ENCODE results near the gene CLEC20A. TPM values are rescaled to one million over a fixed set of nuclear protein-coding genes. Genes with fewer than 3 reads are reported as not detected.
A peak's percentile ranks its signal among the peaks of the same experiment; 100 is the strongest.

Gene CLEC20A
- total and polyA plus RNA-seq, 7 donors = 0.22 TPM; not detected in 6

DNA sequence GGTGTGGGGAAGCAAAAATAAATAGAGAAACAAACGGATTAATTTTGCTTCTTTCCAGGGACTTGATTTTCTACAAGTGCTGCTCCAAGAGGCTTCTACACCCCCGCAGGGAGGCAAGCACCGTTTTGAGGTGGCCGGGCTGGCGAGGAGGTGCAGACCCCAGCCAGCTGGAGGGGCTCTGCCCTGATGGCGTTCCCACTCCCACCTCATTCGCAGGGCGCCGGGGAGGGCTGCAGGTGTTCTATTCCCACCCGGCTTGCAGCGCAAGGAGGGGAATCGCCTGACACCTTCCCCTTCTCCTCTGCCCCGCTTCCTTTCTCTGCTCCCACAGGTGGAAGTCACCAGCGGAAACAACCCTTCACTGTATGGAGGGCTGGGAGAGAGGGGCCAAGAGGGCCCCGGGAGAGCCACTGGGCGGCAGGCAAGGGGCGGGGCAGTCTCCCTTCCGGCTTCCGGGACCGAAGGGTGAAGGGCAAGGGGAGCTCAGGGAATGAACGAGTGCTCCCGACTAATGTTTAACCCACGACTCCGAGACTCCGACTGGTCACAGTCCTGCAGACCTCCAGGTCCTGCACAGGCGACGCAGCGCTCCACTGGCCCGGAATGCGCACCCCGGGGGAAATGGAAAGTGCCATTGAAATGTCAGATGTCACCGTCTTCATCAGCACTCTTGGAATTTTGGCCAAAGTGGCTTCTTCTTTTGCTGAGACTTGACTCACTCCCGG, 45.2 kb upstream of the CLEC20A start:
- H3K36me3 ChIP-seq (ENCODE audit: insufficient read depth in 1 of 2, low read depth in 1 of 2) = no peaks in the 10 kb centered on the region
- WGBS, 3 donors = 13 to 21% (median 18%) methylated on average over 31 to 33 of the region's 33 CpGs
- intact Hi-C loops (cut with DNase I) = loop anchor here (1.0 to 5.0 kb wide), 3 partner anchors 210 to 459 kb away; no protein-coding TSS in a partner anchor
- TF ChIP-seq, protein P1, sequence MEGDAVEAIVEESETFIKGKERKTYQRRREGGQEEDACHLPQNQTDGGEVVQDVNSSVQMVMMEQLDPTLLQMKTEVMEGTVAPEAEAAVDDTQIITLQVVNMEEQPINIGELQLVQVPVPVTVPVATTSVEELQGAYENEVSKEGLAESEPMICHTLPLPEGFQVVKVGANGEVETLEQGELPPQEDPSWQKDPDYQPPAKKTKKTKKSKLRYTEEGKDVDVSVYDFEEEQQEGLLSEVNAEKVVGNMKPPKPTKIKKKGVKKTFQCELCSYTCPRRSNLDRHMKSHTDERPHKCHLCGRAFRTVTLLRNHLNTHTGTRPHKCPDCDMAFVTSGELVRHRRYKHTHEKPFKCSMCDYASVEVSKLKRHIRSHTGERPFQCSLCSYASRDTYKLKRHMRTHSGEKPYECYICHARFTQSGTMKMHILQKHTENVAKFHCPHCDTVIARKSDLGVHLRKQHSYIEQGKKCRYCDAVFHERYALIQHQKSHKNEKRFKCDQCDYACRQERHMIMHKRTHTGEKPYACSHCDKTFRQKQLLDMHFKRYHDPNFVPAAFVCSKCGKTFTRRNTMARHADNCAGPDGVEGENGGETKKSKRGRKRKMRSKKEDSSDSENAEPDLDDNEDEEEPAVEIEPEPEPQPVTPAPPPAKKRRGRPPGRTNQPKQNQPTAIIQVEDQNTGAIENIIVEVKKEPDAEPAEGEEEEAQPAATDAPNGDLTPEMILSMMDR (IDR thresholded peaks at IDR 0.05) = no peak
- DNase-seq (peak in 1 of 2 donors; percentile 48), ATAC-seq (peak; percentile 18 to 45 (median 26))
- peak overlapping the region; percentile 82 for H3K4me3 ChIP-seq
- H3K4me1 ChIP-seq = peaks cover 16% of the 10 kb centered on the region
- no peaks in the 10 kb centered on the region for H3K27me3 ChIP-seq (ENCODE audit: insufficient read depth in 3 of 3, low read length in 2 of 3)
- H3K27ac ChIP-seq = peak overlapping the region; percentile 27
- H3K9me3 ChIP-seq = no peaks in the 10 kb centered on the region

DNA sequence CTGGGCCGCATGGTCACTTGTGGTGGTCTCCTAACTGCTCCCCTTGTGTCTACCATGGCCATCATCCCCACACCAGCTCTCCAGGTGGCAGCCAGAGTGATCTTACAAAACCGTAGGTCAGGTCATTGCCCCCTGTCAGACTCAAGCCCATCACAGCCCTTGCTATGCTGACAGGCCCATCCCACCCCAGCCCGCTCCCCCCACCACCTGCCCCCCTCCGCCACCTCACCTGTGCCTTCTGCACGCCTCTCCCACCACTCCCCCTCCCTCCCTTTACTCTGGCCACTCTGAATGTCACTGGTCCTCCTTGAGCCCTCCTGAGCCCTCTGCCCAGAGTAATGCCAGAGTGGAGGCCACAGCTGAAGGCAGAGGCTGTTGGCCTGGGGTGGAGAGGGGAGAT, 44.6 kb upstream of the CLEC20A start:
- intact Hi-C loops (cut with DNase I) = loop anchor here in 1 of 2 donors (5.0 kb wide), 1 partner anchor 211 kb away; no protein-coding TSS in a partner anchor
- H3K9me3 ChIP-seq = no peaks in the 10 kb centered on the region
- no peaks in the 10 kb centered on the region for H3K36me3 ChIP-seq (ENCODE audit: insufficient read depth in 1 of 2, low read depth in 1 of 2)
- no peaks in the 10 kb centered on the region for H3K27me3 ChIP-seq (ENCODE audit: insufficient read depth in 3 of 3, low read length in 2 of 3)
- WGBS, 3 donors = 93 to 100% (median 94%) methylated on average over 5 of the region's 5 CpGs
- DNase-seq (no peak), ATAC-seq (no peak)
- H3K27ac ChIP-seq = no peak overlapping the region
- TF ChIP-seq, protein P1 (IDR thresholded peaks at IDR 0.05) = no peak
- H3K4me3 ChIP-seq = peak overlapping the region; percentile 82
- H3K4me1 ChIP-seq = peaks cover 16% of the 10 kb centered on the region

DNA sequence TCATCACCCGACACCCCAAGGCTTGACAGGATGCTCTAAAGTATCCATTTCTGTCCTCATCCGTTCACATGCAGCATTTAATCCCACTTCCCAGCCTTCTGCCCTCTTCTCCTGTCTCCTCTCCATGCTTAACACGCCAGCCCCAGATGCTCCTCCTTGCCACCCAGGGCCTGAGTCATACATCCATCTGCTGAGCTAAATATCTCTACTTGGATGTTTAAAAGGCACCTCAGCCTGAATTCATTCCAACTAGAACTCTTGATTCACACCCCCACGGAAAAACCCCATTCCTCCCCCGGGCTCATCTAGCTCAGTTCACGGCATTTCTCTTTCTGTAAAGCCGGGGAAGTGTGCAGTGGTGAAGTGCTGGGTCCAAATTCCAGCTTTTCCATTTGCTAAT, 43.9 kb upstream of the CLEC20A start:
- Histone ChIP-seq H3K36me3 (ENCODE audit: insufficient read depth in 1 of 2, low read depth in 1 of 2) (no peaks in the 10 kb centered on the region), H3K4me1 (peaks cover 16% of the 10 kb centered on the region), H3K4me3 (no peak overlapping the region), H3K27me3 (ENCODE audit: insufficient read depth in 3 of 3, low read length in 2 of 3) (no peaks in the 10 kb centered on the region), H3K9me3 (no peaks in the 10 kb centered on the region), H3K27ac (no peak overlapping the region)
- DNase-seq (no peak), ATAC-seq (no peak)
- TF ChIP-seq, protein P1 (IDR thresholded peaks at IDR 0.05) = no peak
- intact Hi-C loops (cut with DNase I) = loop anchor here in 1 of 2 donors (5.0 kb wide), 1 partner anchor 212 kb away; no protein-coding TSS in a partner anchor
- WGBS, 3 donors = 76 to 84% (median 77%) methylated on average over 7 of the region's 7 CpGs

DNA sequence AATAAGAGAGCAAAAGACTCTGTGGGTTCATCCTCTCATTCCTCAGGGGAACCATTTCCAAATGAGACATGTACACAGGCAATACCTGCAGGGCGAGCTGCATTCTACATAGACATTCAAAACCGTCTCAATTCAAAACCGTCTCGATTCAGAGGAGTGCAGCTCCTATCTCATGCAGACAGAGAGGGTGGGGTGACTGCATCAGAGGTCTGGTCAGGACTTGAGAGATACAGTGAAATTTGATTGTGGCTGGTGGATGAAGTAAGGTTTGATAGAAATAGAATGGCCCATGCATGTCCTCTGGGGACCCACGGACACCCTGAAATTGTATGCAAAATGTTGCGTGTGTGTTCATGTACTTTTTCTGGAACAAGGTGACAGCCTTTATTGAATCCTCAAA, 43.4 kb upstream of the CLEC20A start:
- Histone ChIP-seq H3K36me3 (ENCODE audit: insufficient read depth in 1 of 2, low read depth in 1 of 2) (no peaks in the 10 kb centered on the region), H3K9me3 (no peaks in the 10 kb centered on the region), H3K4me1 (peaks cover 16% of the 10 kb centered on the region), H3K27ac (no peak overlapping the region), H3K27me3 (ENCODE audit: insufficient read depth in 3 of 3, low read length in 2 of 3) (no peaks in the 10 kb centered on the region), H3K4me3 (no peak overlapping the region)
- DNase-seq = no peak
- 86 to 95% (median 87%) methylated on average over 6 of the region's 6 CpGs for WGBS, 3 donors
- ATAC-seq = no peak
- TF ChIP-seq, protein P1 (IDR thresholded peaks at IDR 0.05) = no peak
- intact Hi-C loops (cut with DNase I) = loop anchor here in 1 of 2 donors (5.0 kb wide), 1 partner anchor 212 kb away; no protein-coding TSS in a partner anchor

Data from psoas muscle (tissue), 8 donors.